ENCODE results near the gene DCAKD.

DCAKD gene

DNA sequence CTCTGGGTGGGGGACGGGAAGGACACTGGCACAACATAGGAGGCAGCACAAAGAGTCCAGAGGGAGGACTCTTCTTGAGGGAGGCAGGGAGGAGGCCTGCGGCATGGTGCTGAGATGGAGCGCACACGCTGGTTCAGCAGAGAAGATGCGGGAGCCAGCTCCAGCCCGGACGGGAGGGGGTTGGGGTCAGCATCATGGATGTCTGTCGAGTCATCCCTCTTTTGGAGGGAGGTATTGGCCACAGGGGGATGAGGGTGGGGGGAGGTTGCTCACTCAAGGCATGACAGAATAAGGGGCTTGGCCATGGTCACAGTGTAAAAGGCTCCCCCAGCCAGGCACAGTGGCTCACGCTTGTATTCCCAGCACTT is 19.3 kb downstream of the DCAKD start:
- in situ Hi-C loops (cut with MboI; ENCODE audit: low sequenced_read_pairs): no loop called here

DNA sequence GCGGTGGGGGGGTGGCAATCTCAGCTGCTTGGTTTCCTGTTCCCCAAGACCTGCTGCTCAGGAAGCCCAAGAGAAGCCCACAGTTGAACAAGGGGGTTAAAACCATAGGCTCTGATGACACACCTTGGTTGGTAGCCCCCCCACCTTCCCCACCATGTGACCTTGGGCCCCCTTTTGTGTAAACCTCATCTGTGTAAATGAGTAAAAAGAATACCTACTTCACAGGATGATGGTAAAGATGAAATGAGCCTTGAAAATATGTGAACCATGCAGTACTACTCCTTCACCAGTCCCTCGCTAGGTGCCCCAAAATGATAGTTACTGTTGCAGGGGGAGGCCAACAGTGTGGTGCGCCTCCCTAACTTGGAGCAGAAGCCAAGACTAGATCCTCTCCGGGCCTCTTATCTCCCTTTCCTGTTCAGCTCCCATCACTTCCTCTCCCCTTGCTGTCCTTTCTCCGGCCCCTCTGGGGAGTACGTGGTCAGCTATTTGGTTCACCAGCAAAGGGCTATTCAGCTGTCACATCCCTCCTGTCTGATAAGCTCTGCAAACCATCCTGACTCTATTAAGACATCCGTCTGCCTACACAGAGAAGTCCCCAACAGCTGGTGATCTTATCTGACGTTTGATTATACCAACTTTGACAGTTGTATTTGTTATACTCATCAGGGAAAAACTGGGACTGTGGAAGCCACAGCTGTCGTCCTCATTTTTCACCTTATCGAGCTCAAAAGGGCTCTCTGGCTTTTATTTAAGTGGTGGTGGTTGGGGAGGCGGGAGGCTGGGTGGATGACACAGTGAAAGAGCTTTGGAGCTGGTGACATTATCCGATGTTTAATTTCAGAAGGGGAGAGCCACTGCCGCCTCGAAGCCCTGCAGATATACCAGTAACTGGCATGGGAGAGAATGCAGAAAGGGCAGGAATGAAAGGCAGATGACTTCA is 19.9 kb downstream of the DCAKD start:
- in situ Hi-C loops (cut with MboI; ENCODE audit: low sequenced_read_pairs): no loop called here

DNA sequence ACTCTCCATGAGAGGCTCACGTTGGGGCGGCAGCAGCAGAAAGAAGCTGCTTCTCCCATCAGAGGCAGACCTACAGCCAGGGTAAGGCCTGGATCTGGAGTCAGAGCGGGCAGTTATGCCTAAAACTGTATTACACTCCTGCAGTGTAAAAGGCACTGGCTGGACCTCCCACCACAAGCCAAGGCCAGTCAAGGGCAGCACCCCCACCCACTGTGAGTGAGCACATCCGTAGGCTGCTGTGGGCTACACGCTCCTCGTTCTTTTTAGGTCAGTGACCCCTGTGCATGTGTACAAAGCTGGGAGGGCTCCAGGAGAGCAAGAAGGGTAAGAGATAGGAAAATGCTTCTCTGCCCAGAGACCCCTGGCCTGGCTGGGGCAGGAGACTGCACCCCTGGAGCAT is 20.7 kb downstream of the DCAKD start:
- in situ Hi-C loops (cut with MboI; ENCODE audit: low sequenced_read_pairs): no loop called here

DNA sequence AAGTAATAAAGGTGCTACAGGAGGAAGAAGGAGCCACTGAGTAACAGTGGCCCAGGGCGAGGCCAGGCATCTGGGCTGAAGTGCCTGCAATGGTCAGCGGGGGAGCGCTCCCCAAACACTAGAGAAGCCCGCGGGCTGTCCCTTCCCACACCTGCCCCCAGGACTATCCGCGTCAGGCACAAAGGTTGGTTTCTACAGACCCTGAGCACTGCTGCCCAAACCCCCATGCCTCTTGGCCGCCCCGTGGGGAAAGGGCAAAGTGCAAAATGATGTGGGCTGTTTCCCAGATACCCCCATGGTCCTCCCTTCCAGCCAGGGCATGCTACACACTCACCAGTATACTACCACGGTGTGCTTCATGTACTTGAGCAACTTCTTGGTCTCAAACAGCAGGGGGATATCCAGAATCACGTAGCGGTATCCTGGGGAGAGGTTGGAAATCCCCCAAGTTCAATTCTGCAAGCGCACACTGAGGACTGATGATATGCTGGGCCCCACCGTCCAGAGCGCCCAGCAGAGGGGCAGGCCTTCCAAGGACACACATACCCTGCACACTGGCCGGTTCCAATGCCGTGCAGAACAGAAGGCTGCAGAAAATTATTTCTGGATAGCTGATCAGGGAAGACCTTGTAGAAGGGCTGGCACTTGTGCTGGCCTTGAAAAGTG is 21.5 kb downstream of the DCAKD start:
- in situ Hi-C loops (cut with MboI; ENCODE audit: low sequenced_read_pairs): no loop called here

DNA sequence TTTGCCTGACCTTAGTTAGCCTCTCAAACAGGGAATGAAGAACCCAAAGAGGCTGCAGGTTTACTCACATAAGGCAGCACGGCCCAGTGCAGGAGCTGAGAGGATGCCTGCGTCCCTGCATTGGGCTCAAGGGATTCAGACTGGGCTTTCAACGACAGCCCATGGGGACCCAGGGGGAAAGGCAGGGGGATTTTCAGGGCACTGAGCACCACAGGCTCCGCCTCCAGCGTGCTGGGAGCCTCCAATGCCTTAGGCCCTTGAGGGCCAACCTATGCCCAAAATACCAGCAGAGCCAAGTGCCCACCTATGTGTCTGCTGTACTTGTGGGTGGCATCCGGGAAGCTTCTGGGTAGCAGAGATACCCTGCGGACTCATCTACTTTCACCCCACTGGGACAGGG is 22.3 kb downstream of the DCAKD start:
- in situ Hi-C loops (cut with MboI; ENCODE audit: low sequenced_read_pairs): no loop called here

DNA sequence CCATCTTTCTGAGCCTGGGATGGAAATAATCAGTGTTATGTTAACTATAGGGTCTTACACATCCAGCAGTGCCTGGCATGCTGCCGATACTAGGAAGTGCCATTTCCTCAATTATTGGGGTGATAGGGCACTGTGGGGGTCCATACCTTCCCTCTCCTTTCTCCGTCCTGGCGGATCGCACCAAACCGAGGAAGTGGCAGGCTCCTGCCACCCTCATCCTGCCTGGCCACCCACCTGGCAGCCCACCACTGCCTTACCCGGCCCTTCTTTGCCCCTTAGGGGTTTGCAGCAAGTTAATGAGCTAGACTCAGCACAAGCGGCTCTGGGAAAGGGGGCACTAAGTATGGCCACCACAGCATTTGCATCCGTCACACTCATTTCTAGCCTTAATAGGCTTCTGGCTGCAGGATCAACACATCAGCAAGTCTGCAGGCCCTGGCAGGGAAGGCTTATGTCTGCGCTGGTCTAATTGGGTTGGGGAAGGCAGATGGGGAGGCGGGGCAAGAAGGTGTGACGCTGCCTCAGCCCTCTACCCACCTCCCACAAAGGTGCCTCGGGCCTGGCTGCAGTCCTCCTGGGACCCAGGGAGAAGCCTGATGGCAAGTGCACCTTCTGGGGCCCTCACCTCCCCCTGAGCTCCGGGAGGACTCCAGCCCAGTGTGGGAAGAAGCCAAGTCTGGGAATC is 28.6 kb downstream of the DCAKD start:
- in situ Hi-C loops (cut with MboI; ENCODE audit: low sequenced_read_pairs): no loop called here

DNA sequence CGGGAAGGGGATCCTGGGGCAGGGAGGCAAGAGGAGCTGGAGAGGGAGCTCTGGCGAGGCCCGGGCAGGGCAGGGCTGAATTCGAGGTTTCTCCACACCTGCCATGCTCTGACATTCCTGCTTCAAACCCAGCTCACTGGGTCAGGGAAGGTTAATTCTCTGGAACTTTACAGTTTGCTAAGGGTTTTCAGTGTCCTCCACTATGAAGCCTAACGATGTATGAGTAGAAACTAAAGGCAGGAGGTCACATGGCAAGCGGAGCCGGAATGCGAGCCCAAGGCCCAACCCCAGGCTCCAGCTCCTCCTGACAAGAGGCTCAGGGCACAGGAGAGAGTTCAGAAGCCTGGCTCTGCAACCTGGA is 29.2 kb downstream of the DCAKD start:
- in situ Hi-C loops (cut with MboI; ENCODE audit: low sequenced_read_pairs): no loop called here

DNA sequence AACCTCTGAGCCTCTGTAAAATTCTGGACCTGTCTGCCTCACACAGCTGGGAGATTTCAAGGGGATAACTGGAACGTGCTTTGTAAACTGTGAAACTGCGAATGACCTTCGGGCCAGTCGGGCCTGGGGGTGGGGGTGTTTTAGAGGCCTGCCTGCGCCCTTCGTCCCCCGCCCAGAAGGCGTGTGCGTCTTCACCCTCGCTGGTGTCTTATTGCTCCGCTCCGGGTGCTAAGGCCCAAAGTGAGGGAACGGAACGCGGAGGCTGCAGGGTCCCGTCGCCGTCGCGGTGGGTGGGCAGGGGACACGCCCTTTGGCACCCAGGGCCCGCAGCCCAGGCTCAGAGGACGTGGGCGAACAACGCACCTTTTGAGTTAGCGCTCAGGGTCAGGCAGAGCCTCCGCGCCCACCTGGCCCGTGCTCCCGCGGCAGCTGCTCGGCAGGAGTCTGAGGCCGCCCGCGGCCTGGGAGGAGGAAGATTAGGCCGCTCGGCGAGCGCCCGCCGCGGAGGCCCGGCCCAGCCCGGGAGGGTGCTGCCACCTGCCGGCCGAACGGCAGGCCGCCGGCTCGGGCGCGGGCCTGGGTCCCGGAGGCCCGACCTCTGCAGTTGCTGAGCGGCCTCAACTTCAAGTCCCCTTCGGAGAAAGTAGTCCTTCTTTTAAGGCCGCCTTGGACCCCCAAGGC is 29.7 kb downstream of the DCAKD start:
- in situ Hi-C loops (cut with MboI; ENCODE audit: low sequenced_read_pairs): no loop called here

DNA sequence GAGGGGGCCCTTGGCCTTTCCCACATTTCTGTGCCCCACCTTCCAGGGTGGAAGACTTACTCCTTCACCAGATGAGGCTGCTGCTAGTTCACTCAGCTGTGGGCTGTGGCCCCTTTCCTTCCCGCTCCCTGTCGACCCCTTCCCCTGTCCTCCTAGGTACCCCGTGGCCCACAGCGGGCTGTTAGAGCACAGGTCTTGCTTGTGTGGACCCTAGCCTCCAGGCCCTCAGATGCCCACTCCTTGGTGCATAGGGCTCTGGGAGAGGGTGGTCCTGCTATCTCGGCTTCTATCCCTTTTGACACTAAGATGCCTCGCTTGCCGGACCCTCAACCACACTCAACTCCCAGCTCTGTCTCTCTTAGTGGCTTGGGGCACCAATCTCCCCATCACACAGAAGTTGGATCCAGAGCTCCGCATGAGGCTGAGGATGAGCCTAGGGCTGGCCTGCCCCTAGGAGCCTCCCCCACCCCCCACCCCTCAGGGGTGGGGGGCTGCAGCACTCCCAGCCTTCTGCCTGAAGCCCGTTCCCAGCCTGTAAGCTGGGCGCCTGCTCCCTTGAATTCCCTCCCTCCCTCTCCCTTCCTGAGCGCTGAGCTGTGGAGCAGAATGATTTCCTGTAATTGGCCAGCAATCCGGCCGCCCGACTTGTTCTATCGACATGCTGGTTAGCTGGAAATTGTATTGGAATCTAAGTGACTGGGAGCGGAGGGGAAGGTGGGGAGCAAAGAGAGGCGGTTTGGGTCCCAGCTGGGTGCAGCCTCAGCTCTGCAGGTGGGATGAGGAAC is 30.9 kb downstream of the DCAKD start:
- in situ Hi-C loops (cut with MboI; ENCODE audit: low sequenced_read_pairs): no loop called here

DNA sequence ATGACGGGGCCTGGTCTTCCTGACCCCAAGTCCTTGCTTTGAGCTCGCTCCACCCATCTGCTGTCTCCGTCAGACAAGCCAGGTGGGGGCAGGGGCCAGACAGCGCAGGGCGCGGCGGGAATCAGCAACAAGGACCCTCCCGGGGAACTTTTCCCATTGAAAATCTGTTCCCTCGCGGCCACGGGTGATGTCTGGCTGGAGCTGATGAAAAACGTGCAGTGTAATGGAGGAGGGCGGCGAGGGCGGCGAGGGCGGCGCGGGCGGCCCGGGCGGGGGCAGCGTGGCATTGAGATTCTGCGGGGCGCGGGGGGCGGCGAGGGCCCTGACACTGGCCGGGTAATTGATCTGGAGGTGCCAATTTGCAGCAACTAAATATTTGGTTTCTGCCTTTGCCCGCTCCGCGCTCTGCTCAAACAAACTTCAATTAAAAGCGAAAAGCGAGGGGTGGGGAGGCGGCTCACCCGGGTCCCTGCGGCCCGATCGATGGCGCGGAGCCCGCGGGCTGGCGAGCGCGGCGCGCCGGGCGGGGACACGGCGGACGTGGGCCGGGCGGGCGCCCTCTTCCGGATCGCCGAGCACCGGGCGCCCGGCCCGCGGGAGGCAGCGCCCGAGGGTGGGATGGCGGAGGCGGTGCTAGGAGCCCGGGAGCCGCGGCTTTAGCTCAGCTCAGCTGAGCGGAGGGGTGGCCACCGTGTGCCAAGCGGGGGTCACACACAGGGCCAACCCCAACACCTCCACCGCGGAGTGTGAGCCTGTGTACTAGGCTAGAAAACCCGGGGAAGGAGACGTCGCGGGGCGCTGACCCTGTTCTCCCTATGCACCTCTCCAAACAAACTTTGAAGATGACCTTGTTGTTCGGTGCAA is 32.4 kb downstream of the DCAKD start:
- in situ Hi-C loops (cut with MboI; ENCODE audit: low sequenced_read_pairs): loop anchor here (10.0 kb wide), 1 partner anchor 104 kb away; the partner anchor contains the start of gene GFAP

DNA sequence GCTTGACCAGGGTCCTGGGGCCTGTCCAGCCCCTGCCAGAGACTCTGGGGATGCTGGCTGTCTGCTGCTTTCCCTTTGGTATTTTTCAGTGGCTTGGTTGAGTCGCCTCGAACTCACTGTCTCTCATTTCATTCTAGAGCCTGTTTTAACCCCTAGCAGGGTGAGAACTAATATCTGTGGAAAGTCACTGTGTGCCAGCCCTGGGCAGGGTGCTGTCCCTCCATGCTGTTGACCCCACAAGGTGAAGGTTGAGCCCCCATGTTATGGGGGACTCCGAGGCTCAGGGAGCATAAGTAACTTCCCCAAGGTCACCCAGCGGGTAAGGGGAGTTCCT is 33.0 kb downstream of the DCAKD start:
- in situ Hi-C loops (cut with MboI; ENCODE audit: low sequenced_read_pairs): loop anchor here (10.0 kb wide), 1 partner anchor 104 kb away; the partner anchor contains the start of gene GFAP

DNA sequence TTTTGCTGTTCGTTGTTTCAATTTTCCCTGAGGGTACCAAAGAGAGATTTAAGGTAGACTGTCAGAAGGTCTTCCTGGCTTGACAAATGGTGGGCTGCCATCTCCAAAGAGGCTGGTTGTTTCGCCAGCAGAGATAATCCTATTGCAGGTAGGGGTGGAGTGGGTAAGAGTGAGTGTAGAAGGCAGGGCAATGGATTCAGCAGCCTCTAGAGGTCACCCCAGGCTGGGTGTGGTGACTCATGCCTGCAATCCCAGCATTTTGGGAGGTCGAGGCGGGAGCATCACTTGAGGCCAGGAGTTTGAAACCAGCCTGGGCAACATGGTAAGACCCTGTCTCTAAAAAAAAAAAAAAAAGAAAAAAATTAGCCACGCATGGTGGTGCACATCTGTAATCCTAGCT is 34.6 kb downstream of the DCAKD start:
- in situ Hi-C loops (cut with MboI; ENCODE audit: low sequenced_read_pairs): loop anchor here (10.0 kb wide), 1 partner anchor 102 kb away; the partner anchor contains the start of gene GFAP

DNA sequence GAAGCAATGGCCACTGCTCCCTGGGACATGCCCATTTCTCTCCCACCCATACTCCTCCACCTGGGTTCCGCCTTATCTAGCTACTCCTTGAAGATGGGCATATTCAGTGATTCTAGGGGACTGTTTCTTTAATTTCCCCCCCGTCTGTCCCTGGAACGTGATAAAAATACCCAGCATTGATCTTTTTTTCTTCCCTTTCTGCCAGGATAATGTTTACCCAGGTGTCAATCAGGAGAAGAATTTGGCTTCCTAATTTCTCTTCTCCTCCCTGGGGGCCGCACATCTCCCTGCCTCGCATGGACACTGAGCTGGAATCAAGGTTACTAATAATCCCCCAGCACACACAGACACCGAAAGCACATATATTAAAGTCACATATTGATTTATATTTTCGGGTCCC is 35.2 kb downstream of the DCAKD start:
- in situ Hi-C loops (cut with MboI; ENCODE audit: low sequenced_read_pairs): loop anchor here (10.0 kb wide), 1 partner anchor 101 kb away; the partner anchor contains the start of gene GFAP

DNA sequence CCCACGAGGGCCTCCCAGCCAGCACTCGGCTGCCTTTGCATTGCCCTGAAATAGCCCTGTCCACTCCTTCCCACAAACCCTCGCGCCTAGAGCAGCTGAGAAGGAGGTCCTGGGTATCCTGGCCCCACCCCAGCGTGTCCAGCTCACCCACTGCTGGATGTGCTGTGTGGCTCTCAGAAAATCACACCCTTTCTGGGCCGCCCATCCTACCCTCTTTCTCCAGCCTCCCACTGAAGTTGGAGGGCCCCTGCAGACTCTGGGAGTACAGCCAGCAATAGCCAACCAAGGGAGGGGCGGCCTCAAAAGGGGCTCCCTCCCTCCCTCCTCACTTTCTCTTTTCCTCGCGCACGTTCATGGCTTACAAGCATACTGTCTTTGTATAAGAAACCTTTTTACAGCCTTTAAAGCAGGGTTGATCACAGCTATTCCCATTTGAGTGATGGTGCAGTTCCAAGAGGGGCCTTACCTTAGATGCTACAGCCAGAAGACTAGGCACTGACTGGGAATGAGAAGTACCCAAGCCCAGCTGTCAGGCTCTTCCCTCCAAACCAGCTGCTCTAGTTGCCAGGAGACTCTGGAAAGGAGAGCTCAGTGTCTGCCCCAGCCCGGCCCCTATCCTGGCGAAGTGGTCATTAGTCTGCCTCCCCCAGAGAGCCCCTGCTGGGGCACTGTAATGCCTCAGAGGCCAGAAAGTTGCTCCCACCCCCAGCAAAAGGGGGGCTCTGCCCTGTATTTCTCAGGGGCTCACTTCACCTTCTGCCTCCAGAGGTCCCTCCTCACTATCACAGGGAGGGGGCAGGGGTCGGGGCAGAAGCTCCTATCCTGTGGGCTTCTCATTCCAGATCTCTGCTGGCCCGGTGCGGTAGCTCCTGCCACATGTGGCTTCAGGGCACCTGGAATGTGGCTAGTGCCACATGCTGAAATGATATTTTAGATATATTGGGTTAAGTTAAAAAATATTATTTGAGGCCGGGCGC is 38.1 kb downstream of the DCAKD start:
- in situ Hi-C loops (cut with MboI; ENCODE audit: low sequenced_read_pairs): loop anchor here (10.0 kb wide), 1 partner anchor 99 kb away; the partner anchor contains the start of gene GFAP

DNA sequence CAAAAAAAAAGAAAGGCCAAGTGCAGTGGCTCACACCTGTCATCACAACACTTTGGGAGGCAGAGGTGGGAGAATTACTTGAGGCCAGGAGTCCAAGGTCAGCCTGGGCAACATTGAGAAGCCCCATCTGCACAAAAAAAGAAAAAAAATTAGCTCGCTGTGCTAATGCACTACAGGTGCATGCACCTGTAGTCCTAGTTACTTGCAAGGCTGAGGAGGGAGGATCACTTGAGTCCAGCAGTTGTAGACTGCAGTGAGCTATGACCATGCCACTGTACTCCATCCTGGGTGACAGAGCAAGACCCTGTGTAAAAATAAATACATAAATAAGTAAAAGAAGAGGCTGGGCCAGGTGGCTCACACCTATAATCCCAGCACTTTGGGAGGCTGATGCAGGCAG is 39.7 kb downstream of the DCAKD start:
- in situ Hi-C loops (cut with MboI; ENCODE audit: low sequenced_read_pairs): loop anchor here (10.0 kb wide), 1 partner anchor 97 kb away; the partner anchor contains the start of gene GFAP

DNA sequence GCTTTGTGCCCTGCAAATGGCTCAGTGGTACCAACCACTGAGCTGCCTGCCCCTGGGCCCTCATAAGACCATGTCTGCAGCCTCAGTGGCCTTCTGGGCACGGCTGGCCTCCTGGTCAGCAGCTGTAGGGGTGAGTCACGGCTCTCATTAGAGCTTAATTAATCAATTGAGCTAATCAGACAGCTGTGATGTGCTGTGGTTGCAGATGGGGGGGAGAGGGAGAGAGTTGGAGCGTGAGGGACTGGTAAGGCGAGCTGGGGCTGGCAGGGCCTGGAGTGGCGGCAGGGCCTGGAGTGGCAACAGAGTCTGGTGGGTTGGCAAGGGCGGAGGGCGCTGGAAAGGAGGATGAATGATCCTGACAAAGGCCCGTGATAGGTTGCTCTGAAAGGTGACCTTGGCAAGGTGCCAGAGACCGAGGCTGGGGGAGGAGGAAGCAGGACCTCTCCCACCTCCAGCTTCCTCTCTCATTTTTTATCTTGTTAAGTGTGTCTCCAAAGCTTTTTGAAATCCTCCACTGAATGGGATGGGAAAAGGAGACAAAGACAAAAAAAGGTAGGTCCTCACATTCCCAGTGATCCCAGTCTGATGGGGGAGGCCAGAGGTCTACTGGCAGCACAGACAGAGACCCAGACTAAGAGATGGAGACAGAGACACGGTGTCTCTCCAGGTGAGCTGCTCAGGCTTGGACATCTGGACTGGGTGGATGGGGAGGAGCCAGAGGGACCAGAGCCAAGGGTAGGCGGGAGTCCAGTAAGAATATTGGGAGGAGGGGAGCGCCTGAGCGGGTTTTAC is 41.6 kb downstream of the DCAKD start:
- in situ Hi-C loops (cut with MboI; ENCODE audit: low sequenced_read_pairs): loop anchor here (10.0 kb wide), 1 partner anchor 95 kb away; the partner anchor contains the start of gene GFAP

DNA sequence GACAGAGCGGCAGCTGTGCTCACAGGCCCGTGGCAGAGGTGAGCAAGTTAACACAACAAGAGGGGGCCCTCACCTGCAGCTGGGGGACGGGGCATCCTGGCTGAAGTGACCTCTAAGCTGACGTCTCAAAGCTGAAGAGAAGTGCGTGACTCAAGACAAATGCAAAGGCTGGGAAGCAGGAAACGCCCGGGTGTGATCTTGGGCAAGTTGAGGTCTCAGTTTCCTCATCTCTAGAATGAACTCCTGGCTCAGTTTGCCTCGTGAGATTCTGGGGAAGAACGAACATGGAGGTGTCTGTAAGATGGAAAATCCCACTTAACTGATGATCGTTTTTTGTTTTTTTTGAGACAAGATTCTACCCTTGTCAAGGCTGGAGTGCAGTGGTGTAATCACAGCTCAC is 43.2 kb downstream of the DCAKD start:
- in situ Hi-C loops (cut with MboI; ENCODE audit: low sequenced_read_pairs): no loop called here
